ENCODE data around the gene PNMA3.
"Not testable (repeated sequence)": the region's sequence is repeated elsewhere in the genome, so short reads cannot be mapped to it uniquely, and the experiment has no call there.

The PNMA3 gene

DNA sequence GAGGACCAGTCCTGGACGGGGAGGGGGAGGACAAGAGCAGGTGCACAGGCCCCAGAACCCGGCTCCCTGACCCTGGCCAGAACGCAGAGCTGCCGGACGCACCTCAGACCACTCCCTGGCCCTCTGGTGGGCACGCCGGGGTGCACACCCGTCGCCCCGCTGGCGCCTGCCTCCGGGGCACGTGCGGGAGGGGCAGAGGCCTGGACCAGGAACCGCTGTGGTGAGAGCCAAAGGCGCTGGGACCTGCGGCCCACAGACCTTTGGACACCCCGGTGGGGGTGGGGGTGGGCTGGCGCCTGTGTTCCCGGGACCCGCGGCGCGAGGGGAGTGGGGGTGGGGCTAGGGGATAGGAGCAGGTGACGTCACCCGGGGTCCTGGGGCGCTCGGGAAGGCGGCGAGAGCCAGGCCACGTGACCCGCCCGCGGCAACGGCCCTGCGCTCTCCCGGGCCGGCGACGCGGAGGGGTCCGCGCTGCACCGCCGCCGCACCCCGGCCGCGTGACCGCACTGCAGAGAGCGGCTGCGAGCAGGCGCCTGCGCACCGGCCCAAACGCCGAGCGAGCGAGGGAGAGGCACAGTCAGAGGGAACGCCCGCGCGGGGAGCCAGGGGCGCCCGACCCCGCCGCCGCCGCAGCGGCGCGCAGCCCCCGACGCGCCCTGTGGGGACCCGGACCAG is 15.8 kb downstream of the PNMA3 start, which contains the start of gene PNMA6A:
TSS of gene PNMA6A (plus strand) at position 546 of the 675 bp plus-strand sequence. CDS start 609 bp downstream, outside the sequence.
- H3K27ac ChIP-seq, H3K4me3 ChIP-seq: not testable (repeated sequence)

DNA sequence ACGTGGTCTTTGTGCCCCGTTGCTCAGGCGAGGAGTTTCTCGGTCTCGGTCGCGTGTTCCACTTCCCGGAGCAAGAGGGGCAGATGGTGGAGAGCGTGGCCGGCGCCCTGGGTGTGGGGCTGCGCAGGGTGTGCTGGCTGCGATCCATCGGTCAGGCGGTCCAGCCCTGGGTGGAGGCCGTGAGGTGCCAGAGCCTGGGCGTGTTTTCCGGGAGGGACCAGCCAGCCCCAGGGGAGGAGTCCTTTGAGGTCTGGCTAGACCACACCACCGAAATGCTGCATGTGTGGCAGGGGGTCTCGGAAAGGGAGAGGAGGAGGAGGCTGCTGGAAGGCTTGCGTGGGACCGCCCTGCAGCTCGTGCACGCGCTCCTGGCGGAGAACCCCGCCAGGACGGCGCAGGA is 17.1 kb downstream of the PNMA3 start:
- not testable (repeated sequence) for H3K27ac ChIP-seq, H3K4me3 ChIP-seq

DNA sequence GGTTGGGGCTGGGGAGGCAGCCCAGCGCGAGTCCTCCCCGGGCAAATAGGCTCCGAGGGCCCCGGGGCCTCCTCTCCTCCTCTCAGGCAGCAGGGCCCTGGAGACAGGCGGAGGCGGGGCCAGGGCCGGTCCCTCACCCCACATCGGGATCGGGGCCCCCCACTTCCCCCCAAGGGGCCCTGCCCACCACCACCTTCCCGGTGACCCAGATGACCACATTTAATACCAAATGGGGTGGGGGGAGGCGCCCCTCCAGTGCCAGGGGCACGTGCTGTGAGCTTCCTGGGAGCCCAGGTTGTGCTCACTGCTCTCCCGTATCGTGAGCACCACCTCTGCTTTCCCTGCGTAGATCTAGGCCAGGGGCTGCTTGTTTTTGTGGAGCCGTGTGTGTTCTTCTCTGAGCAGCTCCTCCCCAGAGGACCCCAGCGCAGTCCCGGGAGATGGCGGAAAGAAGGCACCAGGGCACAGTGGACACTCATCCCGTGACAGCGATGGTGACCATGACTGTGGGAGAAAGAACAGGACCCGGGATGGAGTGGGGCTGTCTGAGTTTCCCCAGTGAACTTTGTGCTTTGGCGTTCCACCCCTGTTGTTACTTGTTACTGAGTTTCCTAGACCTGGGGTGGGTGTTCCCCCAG is 18.1 kb downstream of the PNMA3 start:
- H3K4me3 ChIP-seq = no peak overlapping the region

DNA sequence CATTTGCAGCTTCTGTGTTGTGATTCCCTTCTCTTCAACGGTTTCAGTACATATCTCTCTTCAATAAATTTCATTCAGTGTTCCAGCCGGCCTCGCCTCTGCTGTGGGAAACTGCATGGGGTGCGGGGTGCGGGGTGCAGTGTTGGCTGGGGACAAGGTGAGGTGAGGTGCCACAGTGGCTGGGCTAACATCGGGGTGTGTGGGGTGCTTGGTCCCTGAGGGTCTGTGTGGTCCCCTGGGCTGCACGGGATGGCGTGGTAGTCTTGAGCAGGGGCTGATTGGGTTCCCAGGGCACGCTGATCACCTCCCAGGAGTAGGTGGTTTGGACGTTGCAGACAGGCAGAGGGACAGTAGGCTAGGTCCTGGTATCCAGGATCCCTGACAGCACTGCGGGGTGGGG is 18.7 kb downstream of the PNMA3 start:
- Histone ChIP-seq H3K4me3 (no peak overlapping the region), H3K27ac (no peak overlapping the region)

More for the DNA sequence above, 18.1 kb downstream of the PNMA3 start:
- H3K27ac ChIP-seq = no peak overlapping the region

DNA sequence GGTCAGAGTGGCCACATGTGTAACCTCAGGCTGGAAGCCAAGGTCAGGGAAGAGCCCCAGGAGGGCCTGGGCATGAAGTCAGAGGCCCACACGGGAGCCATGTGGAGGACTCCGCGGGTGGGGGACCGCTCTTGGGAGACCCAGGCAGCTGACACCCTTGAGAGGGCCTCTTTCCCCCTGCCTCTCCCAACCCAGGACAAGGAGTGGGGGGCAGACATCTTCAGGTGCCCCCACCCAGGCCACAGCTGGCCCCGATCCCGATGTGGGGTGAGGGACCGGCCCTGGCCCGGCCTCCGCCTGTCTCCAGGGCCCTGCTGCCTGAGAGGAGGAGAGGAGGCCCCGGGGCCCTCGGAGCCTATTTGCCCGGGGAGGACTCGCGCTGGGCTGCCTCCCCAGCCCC is 19.1 kb downstream of the PNMA3 start:
- Histone ChIP-seq H3K4me3 (no peak overlapping the region), H3K27ac (no peak overlapping the region)

DNA sequence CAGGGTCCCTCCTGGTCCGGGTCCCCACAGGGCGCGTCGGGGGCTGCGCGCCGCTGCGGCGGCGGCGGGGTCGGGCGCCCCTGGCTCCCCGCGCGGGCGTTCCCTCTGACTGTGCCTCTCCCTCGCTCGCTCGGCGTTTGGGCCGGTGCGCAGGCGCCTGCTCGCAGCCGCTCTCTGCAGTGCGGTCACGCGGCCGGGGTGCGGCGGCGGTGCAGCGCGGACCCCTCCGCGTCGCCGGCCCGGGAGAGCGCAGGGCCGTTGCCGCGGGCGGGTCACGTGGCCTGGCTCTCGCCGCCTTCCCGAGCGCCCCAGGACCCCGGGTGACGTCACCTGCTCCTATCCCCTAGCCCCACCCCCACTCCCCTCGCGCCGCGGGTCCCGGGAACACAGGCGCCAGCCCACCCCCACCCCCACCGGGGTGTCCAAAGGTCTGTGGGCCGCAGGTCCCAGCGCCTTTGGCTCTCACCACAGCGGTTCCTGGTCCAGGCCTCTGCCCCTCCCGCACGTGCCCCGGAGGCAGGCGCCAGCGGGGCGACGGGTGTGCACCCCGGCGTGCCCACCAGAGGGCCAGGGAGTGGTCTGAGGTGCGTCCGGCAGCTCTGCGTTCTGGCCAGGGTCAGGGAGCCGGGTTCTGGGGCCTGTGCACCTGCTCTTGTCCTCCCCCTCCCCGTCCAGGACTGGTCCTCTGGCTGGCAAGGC is 21.3 kb downstream of the PNMA3 start:
- H3K4me3 ChIP-seq, H3K27ac ChIP-seq: not testable (repeated sequence)

DNA sequence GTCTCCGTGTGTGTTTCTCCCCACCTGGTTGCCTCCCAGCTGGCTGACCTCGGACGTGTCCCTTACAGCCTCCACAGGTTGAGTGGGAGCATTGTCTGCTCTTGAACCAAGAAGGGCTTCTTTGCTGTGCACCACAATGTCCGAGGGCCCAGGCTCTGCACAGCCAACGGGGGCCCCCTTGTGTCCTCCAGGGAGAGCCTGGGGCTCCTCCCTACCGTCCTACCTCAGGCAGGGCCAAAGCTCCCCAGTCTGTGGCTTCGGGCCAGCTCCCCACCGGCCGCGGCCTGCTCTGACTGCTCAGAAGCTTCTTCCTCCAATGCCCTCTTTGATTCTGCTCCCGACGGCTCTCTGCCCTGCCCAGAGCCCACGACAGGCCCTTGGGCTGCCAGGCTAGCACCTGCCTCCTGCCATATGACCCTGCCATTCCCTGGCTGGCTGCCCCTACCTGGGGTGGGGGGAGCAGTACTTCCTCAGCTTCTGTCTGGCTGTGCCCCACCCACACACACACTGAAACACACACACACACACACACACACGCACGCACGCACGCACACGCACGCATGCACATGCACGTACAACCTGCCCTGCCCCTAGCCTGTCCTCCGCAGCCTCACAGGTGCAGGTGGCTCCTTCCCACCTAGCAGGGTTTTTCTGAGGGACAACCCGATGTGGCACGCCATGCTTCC is 27.1 kb downstream of the PNMA3 start:
- H3K4me3 ChIP-seq, H3K27ac ChIP-seq: not testable (repeated sequence)

DNA sequence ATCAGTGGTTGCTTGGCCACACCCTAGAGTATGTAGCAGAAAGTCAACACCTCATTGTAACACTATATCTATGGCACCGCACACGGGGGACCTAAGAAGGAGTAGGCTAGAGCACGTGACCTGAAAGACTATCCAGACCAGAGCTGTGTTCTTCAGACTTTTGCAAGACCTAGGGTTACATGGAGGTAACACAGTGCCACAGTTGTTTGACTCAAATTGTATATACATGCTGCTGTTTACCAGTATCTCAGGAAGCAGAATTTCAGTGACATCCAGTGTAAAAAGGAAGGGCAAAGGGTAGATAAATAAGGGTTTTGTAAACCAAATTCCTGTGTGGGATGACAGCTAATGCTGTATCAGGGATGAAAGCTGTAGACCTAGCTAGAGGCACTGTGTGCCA is 46.1 kb downstream of the PNMA3 start:
- Histone ChIP-seq H3K27ac (no peak overlapping the region), H3K4me3 (no peak overlapping the region)

DNA sequence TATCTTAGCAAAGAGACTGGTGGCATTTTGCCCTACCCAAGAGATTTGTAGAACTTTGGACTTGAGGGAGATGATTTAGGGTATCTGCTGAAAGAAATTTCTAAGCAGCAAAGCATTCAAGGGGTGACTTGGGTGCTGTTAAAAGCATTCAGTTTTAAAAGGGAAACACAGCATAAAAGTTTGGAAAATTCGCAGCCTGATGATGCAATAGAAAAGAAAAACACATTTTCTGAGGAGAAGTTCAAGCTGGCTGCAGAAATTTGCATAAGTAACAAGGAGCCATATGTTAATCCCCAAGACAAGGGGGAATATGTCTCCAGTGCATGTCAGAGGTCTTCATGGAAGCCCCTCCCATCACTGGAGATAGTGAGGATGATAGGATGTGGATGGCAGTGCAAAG is 48.7 kb downstream of the PNMA3 start:
- H3K4me3 ChIP-seq, H3K27ac ChIP-seq: not testable (repeated sequence)

DNA sequence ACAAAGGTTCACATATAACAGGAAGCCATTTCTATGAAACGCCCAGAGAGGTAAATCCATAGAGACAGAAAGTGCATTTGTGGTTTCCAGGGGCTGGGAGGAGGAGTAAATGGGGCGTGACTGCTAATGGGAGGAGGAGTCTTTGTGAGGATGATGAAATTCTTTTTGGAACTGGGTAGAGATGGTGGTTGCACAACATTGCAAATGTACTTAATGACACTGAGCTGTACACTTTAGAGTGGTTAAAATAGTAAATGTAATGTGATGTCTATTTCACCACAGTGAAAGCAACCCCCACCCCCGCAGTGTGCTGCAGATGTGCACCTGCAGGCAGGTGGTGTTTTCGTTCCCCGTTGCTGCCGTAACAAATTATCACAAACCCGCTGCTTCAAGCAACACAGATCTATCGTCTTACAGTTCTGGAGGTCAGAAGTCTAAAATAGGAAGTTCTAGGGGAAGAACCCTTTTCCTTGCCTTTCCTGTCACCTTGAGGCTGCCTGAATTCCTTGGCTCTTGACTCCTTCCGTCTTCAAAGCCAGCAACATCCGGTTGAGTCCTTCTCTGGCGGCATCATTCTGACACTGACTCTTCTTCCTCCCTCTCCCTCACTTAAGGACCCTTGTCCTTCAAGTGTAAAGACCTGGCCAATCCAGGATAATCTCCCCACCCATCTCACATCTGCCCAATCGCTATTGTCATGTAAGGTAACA is 50.0 kb downstream of the PNMA3 start:
- not testable (repeated sequence) for H3K4me3 ChIP-seq

More for the DNA sequence above, 50.0 kb downstream of the PNMA3 start:
- H3K27ac ChIP-seq = not testable (repeated sequence)
